ENCODE data around the gene PDE4D.
"Not testable (repeated sequence)": the region's sequence is repeated elsewhere in the genome, so short reads cannot be mapped to it uniquely, and the experiment has no call there.

The PDE4D gene

DNA sequence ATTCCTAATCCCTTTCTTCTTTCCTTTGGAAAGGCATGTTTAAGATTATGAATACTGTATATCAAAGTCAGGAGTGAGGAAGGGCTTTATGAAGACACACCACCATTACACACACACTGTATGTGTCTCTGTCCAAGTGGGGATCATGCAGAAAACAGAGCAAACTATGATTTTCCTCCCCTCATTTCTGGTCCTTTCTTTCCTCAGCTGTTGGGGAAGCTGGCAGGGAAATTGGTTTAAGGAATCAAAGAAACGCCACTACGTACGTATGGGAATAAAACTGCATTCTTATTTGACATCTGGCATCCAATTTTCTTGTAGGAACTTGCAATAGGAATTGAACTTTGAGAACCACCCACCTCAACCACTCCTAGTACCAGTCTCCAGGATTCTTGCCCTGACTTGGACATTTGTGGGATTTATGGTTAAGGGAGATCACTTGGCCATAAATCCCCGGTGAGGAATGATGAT is 125.8 kb downstream of the PDE4D start:
- DNase-seq = no peak

GRCh38 chr5:59767211-59767605 is 126.3 kb downstream of the PDE4D start:
- DNase-seq = no peak

DNA sequence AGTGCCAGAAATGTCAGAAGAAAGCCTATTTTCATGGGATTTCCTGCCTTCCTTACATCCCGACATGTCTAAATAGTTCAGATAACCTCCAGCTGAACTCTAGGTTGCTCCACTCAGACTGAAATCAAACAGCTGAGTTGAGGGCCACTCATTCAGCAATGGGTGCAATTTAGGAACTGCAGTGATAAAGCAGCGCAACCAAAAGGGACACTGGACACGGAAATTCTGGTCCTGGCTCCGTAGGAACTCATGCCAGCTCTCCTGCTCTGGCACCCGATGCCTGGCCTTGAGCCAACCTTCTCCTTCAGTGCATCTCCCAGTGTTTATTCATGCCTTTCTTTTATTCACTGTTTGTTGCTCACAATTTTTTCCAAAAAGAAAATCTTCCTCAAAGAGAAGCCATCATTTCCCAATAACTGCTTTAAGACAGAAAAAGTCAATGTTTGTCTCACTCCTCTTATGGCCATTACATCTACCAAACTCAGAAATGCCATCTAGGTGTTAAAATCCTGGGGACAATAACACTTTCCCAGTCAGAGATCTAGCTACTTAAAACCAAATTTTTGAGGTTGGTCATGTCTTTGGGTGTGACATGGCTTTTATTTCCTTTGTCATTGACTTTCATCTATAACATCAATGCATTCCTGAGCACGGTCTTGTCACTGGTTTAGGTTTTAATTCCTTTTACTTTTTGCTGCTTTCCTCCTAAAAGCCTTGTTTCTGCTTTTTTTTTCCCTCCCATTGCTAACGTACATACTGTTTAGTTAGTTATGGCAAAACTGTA is 126.9 kb downstream of the PDE4D start:
- DNase-seq = no peak

GRCh38 chr5:59765446-59765845 is 128.1 kb downstream of the PDE4D start:
- DNase-seq = no peak

GRCh38 chr5:59764361-59764760 is 129.2 kb downstream of the PDE4D start:
- DNase-seq = no peak

DNA sequence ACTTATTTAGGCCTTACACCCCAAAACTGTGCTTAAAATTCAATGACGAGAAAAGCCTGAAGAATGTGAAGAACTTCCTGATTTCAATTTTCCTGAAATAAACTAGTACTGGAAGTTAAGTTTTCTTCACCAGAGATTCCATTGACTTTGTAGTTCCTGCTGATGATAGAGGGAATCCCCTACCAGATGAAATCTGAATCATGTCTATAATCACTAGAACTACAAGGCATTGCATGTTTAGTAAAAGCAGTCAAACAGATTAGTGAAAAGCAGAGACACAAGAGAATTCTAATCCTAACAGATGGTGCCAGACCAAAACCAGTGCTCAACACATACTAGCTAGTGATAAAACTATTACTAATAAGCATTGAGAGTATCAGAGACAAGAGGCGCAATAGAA is 130.0 kb downstream of the PDE4D start:
- no peak for DNase-seq

DNA sequence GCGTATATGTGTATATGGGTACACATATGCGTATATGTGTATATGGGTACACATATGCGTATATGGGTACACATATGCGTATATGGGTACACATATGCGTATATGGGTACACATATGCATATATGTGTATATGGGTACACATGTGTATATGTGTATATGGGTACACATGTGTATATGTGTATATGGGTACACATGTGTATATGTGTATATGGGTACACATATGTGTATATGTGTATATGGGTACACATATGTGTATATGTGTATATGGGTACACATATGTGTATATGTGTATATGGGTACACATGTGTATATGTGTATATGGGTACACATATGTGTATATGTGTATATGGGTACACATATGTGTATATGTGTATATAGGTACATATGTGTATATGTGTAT is 131.3 kb downstream of the PDE4D start:
- DNase-seq = not testable (repeated sequence)

- no peak for DNase-seq
Observed at GRCh38 chr5:59760785-59761348, 132.7 kb downstream of the PDE4D start.

- DNase-seq = no peak
Observed at GRCh38 chr5:59759600-59760351, 133.8 kb downstream of the PDE4D start.

GRCh38 chr5:59758566-59758965 is 135.0 kb downstream of the PDE4D start:
- no peak for DNase-seq

DNA sequence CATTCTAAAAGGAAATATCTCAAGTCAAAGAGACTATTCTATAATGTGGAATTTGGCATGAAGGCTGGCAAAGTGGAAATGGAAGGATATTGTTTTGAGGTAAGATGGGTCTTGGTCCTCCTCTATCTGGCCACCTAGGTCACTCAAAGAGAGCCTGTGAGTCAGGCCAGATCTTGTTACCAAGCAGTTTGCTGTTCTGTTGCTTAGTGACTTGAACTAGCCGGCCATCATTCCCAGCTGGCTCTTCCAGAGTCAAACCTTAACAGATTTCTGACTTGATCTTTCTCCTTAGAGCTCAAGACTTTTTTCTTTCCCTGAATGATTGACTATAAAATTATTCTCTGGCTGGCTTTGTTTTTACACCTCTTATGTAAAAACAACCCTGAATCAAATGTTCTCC is 136.1 kb downstream of the PDE4D start:
- no peak for DNase-seq

DNA sequence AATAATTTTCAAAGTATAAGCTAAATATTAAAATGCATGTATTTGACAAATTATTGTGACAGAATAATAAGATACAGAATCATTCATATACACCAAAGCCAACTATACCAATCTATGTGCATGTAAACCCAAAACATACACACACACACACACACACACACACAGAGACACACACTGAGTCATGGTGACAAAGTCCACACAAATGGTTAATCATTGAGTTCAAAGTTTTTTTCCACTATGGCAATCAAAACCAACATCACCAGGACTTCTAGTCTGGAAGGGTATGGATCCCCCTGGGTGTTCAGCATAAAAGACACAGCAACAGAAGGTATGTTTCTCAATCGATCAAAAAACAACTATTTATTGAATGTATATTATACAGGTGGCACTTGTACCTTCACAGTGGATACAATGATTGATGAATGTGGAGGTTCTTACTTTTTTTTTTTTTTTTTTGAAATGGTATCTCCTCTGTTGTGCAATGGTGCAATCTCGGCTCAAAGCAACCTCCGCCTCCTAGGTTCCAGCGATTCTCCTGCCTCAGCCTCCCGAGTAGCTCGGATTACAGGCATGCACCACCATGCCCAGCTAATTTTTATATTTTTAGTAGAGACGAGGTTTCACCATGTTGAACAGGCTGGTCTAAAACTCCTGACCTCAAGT is 137.0 kb downstream of the PDE4D start:
- DNase-seq = no peak

- DNase-seq = no peak
Observed at GRCh38 chr5:59755476-59755875, 138.1 kb downstream of the PDE4D start.

- DNase-seq = no peak
Observed at GRCh38 chr5:59753599-59753998, 139.9 kb downstream of the PDE4D start.

GRCh38 chr5:59749782-59750520 is 143.6 kb downstream of the PDE4D start:
- DNase-seq = no peak

GRCh38 chr5:59748036-59748663 is 145.4 kb downstream of the PDE4D start:
- DNase-seq = not testable (repeated sequence)

DNA sequence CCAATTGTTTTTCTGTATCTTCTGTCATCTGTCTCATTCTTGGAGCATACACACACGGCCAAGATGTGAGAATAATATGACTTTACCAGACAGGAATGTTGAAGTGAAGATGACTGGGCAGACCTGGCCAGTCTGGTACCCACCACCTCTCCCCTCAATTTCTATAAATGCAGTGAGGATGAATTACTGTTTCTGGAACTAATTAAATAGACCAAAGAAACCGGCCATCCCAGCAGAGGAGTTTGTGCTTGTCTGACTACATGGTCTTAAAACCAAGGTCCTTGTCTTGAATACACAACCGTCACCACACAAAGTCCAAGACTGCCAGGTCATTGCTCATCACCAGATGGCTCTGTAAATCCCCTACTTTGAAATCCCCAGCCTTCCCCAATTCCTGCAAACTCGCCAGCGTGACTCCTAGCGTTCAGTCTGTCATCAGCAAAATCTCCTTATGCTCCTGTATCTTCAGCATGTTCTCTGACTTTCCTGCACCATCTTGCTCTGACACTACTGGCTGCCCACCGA is 147.2 kb downstream of the PDE4D start:
- DNase-seq = no peak

GRCh38 chr5:59745415-59745863 is 148.1 kb downstream of the PDE4D start:
- DNase-seq = no peak

GRCh38 chr5:59744531-59744992 is 149.0 kb downstream of the PDE4D start:
- DNase-seq = no peak

GRCh38 chr5:59741599-59741998 is 151.9 kb downstream of the PDE4D start:
- DNase-seq = no peak

- DNase-seq = no peak
Observed at GRCh38 chr5:59738024-59738423, 155.5 kb downstream of the PDE4D start.

GRCh38 chr5:59732806-59733205 is 160.7 kb downstream of the PDE4D start:
- DNase-seq = no peak

Measured in activated CD4-positive, alpha-beta T cell treated with anti-CD3 and anti-CD28 coated beads, Interleukin-2, amount 50 U/mL, for 1 hour (primary cell).